Fibroblast of lung (primary cell): ENCODE results near the gene SLC17A9.

ENCODE experiments used
- EZH2 ChIP-seq: IDR thresholded peaks from 2 replicates; pipeline ENCODE4 v1.5.1; 2012; ENCODE audit warnings: low read length, control low read depth, mild to moderate bottlenecking; ENCODE audit errors: missing control alignments
- TF ChIP-seq, protein P1 (sequence below), 2 donors: IDR thresholded peaks in 1 of 2; conservative IDR thresholded peaks in 1 of 2; 1 replicate in 1 of 2; 2 replicates in 1 of 2; pipeline ENCODE4 v1.5.1; 2011 to 2012; ENCODE audit warnings: low read length in 2 of 2, control low read depth in 1 of 2, inconsistent platforms in 1 of 2, low read depth in 1 of 2, mild to moderate bottlenecking in 1 of 2

DNA sequence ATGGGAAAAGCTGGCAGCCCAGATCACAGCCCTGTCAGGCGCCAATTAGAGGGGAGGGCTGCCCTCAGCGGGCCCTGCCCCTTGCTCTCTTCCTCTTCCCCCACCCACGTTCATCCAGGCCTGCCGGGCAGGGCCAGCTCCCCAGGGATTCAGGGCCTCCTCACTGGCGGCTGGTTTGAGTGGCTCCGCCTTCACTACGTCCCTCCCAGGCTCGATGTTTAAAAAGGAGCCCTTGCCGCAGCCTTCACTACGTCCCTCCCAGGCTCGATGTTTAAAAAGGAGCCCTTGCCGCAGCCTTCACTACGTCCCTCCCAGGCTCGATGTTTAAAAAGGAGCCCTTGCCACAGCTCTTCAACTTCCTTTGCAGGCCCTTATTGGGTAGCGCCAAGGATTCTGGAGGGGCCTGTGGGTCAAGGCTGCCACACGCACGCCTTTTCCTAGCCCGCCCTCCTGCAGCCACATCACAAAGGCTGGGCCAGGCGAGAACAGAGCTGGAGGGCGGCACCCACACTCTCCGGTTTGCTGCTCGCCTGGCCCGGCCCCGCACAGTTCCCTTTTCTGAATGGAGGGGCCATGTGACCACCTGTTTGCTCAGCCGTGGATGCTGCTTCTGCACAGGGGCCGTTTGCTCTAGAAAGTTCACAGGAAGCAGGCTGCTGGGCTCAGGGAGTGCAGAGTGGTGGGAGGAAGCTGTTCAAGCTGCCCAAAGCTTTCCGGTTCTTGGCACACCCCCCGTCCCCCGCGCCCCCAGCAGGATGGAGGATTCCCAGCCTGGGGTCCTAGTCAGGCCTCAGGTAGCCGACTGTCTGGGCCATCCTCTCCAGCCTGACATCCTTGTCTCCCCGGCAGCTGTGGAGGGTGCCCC is 1.6 kb downstream of the SLC17A9 start:
- TF ChIP-seq, protein P1, sequence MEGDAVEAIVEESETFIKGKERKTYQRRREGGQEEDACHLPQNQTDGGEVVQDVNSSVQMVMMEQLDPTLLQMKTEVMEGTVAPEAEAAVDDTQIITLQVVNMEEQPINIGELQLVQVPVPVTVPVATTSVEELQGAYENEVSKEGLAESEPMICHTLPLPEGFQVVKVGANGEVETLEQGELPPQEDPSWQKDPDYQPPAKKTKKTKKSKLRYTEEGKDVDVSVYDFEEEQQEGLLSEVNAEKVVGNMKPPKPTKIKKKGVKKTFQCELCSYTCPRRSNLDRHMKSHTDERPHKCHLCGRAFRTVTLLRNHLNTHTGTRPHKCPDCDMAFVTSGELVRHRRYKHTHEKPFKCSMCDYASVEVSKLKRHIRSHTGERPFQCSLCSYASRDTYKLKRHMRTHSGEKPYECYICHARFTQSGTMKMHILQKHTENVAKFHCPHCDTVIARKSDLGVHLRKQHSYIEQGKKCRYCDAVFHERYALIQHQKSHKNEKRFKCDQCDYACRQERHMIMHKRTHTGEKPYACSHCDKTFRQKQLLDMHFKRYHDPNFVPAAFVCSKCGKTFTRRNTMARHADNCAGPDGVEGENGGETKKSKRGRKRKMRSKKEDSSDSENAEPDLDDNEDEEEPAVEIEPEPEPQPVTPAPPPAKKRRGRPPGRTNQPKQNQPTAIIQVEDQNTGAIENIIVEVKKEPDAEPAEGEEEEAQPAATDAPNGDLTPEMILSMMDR (conservative IDR thresholded peaks at IDR 0.05 in 1 of 2, IDR thresholded peaks at IDR 0.05 in 1 of 2; ENCODE audit: low read depth in 1 of 2, low read length in 2 of 2), result no peak
- TF ChIP-seq EZH2, result no peak
